ENCODE data around the gene ACOXL.

ACOXL gene

GRCh38 chr2:110794390-110794789 lies 62.0 kb downstream of the ACOXL start:
- no peak for DNase-seq (ENCODE audit: low read depth in 3 of 3)

GRCh38 chr2:110794951-110795350 lies 62.6 kb downstream of the ACOXL start:
- no peak for DNase-seq (ENCODE audit: low read depth in 3 of 3)

- DNase-seq (ENCODE audit: low read depth in 3 of 3), result no peak
These were observed 64.4 kb downstream of the ACOXL start for GRCh38 chr2:110796716-110797301.

- DNase-seq (ENCODE audit: low read depth in 3 of 3), result no peak
These were observed 67.0 kb downstream of the ACOXL start for GRCh38 chr2:110799376-110799775.

GRCh38 chr2:110800611-110801402 lies 68.4 kb downstream of the ACOXL start:
- no peak for DNase-seq (ENCODE audit: low read depth in 3 of 3)

- DNase-seq (ENCODE audit: low read depth in 3 of 3), result no peak
These were observed 70.0 kb downstream of the ACOXL start for GRCh38 chr2:110802208-110802932.

GRCh38 chr2:110804433-110804832 lies 72.1 kb downstream of the ACOXL start:
- no peak for DNase-seq (ENCODE audit: low read depth in 3 of 3)

- peak; percentile 44 to 51 (median 49) for DNase-seq (ENCODE audit: low read depth in 3 of 3)
These were observed 72.5 kb downstream of the ACOXL start for GRCh38 chr2:110804915-110805314.

GRCh38 chr2:110805894-110806452 lies 73.6 kb downstream of the ACOXL start:
- no peak for DNase-seq (ENCODE audit: low read depth in 3 of 3)

GRCh38 chr2:110807522-110807921 lies 75.1 kb downstream of the ACOXL start:
- no peak for DNase-seq (ENCODE audit: low read depth in 3 of 3)

- DNase-seq (ENCODE audit: low read depth in 3 of 3), result no peak
These were observed 78.0 kb downstream of the ACOXL start for GRCh38 chr2:110810404-110810803.

GRCh38 chr2:110812726-110813645 lies 80.6 kb downstream of the ACOXL start:
- DNase-seq (ENCODE audit: low read depth in 3 of 3), result no peak

- DNase-seq (ENCODE audit: low read depth in 3 of 3), result no peak
These were observed 81.5 kb downstream of the ACOXL start for GRCh38 chr2:110813896-110814295.

- DNase-seq (ENCODE audit: low read depth in 3 of 3), result no peak
These were observed 83.6 kb downstream of the ACOXL start for GRCh38 chr2:110815938-110816337.

- no peak for DNase-seq (ENCODE audit: low read depth in 3 of 3)
These were observed 84.3 kb downstream of the ACOXL start for GRCh38 chr2:110816404-110817365.

GRCh38 chr2:110818767-110819481 lies 86.6 kb downstream of the ACOXL start:
- no peak for DNase-seq (ENCODE audit: low read depth in 3 of 3)

GRCh38 chr2:110819711-110820110 lies 87.3 kb downstream of the ACOXL start:
- DNase-seq (ENCODE audit: low read depth in 3 of 3), result no peak

GRCh38 chr2:110820128-110820527 lies 87.8 kb downstream of the ACOXL start:
- DNase-seq (ENCODE audit: low read depth in 3 of 3), result no peak

GRCh38 chr2:110823165-110823564 lies 90.8 kb downstream of the ACOXL start:
- no peak for DNase-seq (ENCODE audit: low read depth in 3 of 3)

GRCh38 chr2:110827511-110827910 lies 95.1 kb downstream of the ACOXL start:
- no peak for DNase-seq (ENCODE audit: low read depth in 3 of 3)

All from stimulated activated CD4-positive, alpha-beta T cell treated with anti-CD3 and anti-CD28 coated beads, TNF-alpha, amount 100 ng/mL, for 48 hours (primary cell).